GM21423 (cell line): ENCODE results near the gene PLCG2.
A peak's percentile ranks its signal among the peaks of the same experiment; 100 is the strongest.
"Not testable (repeated sequence)": the region's sequence is repeated elsewhere in the genome, so short reads cannot be mapped to it uniquely, and the experiment has no call there.

Experiments used
- ATAC-seq: cut with Tn5 transposase; IDR thresholded peaks from one replicate; pipeline ENCODE4 v1.9.1; 2021; ENCODE audit warnings: mild to moderate bottlenecking, moderate library complexity; ENCODE audit not compliant: unreplicated experiment

Gene PLCG2

GRCh38 chr16:81752876-81753227 is 26.2 kb upstream of the PLCG2 start:
- no peak for ATAC-seq

GRCh38 chr16:81754858-81755257 is 24.2 kb upstream of the PLCG2 start:
- no peak for ATAC-seq

- no peak for ATAC-seq
Measured at GRCh38 chr16:81755915-81756614, 23.0 kb upstream of the PLCG2 start.

- no peak for ATAC-seq
Measured at GRCh38 chr16:81756615-81757356, 22.3 kb upstream of the PLCG2 start.

GRCh38 chr16:81758376-81758775 is 20.7 kb upstream of the PLCG2 start:
- no peak for ATAC-seq

- not testable (repeated sequence) for ATAC-seq
Measured at GRCh38 chr16:81762322-81762721, 16.8 kb upstream of the PLCG2 start.

GRCh38 chr16:81765111-81765919 is 13.8 kb upstream of the PLCG2 start:
- ATAC-seq, result no peak

- no peak for ATAC-seq
Measured at GRCh38 chr16:81765969-81766368, 13.1 kb upstream of the PLCG2 start.

- ATAC-seq, result no peak
Measured at GRCh38 chr16:81767987-81768592, 11.0 kb upstream of the PLCG2 start.

- ATAC-seq, result no peak
Measured at GRCh38 chr16:81770008-81770407, 9.1 kb upstream of the PLCG2 start.

- ATAC-seq, result peak; percentile 39
Measured at GRCh38 chr16:81774348-81774747, 4.7 kb upstream of the PLCG2 start.

GRCh38 chr16:81775570-81775969 is 3.5 kb upstream of the PLCG2 start:
- no peak for ATAC-seq

- ATAC-seq, result no peak
Measured at GRCh38 chr16:81778231-81778630, 860 bp upstream of the PLCG2 start.

GRCh38 chr16:81779536-81780320 is 637 bp downstream of the PLCG2 start:
- no peak for ATAC-seq

GRCh38 chr16:81780350-81780749 is 1.3 kb downstream of the PLCG2 start:
- no peak for ATAC-seq

- ATAC-seq, result no peak
Measured at GRCh38 chr16:81782236-81782635, 3.1 kb downstream of the PLCG2 start.

GRCh38 chr16:81784072-81784795 is 5.1 kb downstream of the PLCG2 start:
- no peak for ATAC-seq

- ATAC-seq, result no peak
Measured at GRCh38 chr16:81785138-81785924, 6.2 kb downstream of the PLCG2 start.

- ATAC-seq, result no peak
Measured at GRCh38 chr16:81786321-81786720, 7.2 kb downstream of the PLCG2 start.
